ENCODE data around the gene ADGRV1. TPM values are rescaled to one million over a fixed set of nuclear protein-coding genes. Genes with fewer than 3 reads are reported as not detected.
"Not testable (repeated sequence)": the region's sequence is repeated elsewhere in the genome, so short reads cannot be mapped to it uniquely, and the experiment has no call there.

ADGRV1 gene
- total and polyA plus RNA-seq, 4 donors = 0.36 to 0.64 (median 0.50) TPM

- no peaks in the 10 kb centered on the region for H3K4me1 ChIP-seq (ENCODE audit: control insufficient read depth in 1 of 2, insufficient read depth in 2 of 2, low read length in 2 of 2)
- H3K27ac ChIP-seq (ENCODE audit: low read depth in 1 of 2, low read length in 2 of 2) = no peak overlapping the region
- no peaks in the 10 kb centered on the region for H3K9me3 ChIP-seq (ENCODE audit: control insufficient read depth, low read length)
- H3K27me3 ChIP-seq (ENCODE audit: control insufficient read depth in 1 of 2, insufficient read depth in 2 of 2, low read length in 1 of 2) = no peaks in the 10 kb centered on the region
- intact Hi-C loops (cut with DNase I) = no loop called here
- no peak overlapping the region for H3K4me3 ChIP-seq (ENCODE audit: low read length in 2 of 2)
- ATAC-seq (ENCODE audit: low FRiP score) = no peak
- WGBS, 2 donors = 23 to 50% methylated on average over 6 of the region's 6 CpGs
- DNase-seq = no peak
- no peaks in the 10 kb centered on the region for H3K36me3 ChIP-seq (ENCODE audit: control insufficient read depth in 1 of 2, insufficient read depth in 2 of 2, low read length in 1 of 2)
Observed at GRCh38 chr5:90657788-90658187, 99.2 kb downstream of the ADGRV1 start.

- Histone ChIP-seq H3K36me3 (ENCODE audit: control insufficient read depth in 1 of 2, insufficient read depth in 2 of 2, low read length in 1 of 2) (no peaks in the 10 kb centered on the region), H3K27me3 (ENCODE audit: control insufficient read depth in 1 of 2, insufficient read depth in 2 of 2, low read length in 1 of 2) (no peaks in the 10 kb centered on the region), H3K4me1 (ENCODE audit: control insufficient read depth in 1 of 2, insufficient read depth in 2 of 2, low read length in 2 of 2) (no peaks in the 10 kb centered on the region), H3K4me3 (ENCODE audit: low read length in 2 of 2) (no peak overlapping the region), H3K27ac (ENCODE audit: low read depth in 1 of 2, low read length in 2 of 2) (no peak overlapping the region), H3K9me3 (ENCODE audit: control insufficient read depth, low read length) (no peaks in the 10 kb centered on the region)
- intact Hi-C loops (cut with DNase I) = no loop called here
- ATAC-seq (ENCODE audit: low FRiP score) (no peak), DNase-seq (no peak)
- WGBS, 2 donors = 47 to 55% methylated on average over 2 of the region's 2 CpGs
Observed at GRCh38 chr5:90658620-90659019, 100.0 kb downstream of the ADGRV1 start.

- H3K27ac ChIP-seq (ENCODE audit: low read depth in 1 of 2, low read length in 2 of 2); H3K9me3 ChIP-seq (ENCODE audit: control insufficient read depth, low read length); H3K36me3 ChIP-seq (ENCODE audit: control insufficient read depth in 1 of 2, insufficient read depth in 2 of 2, low read length in 1 of 2); H3K4me3 ChIP-seq (ENCODE audit: low read length in 2 of 2); intact Hi-C loops (cut with DNase I); H3K4me1 ChIP-seq (ENCODE audit: control insufficient read depth in 1 of 2, insufficient read depth in 2 of 2, low read length in 2 of 2); DNase-seq; ATAC-seq (ENCODE audit: low FRiP score); H3K27me3 ChIP-seq (ENCODE audit: control insufficient read depth in 1 of 2, insufficient read depth in 2 of 2, low read length in 1 of 2): not testable (repeated sequence)
- 70 to 82% methylated on average over 16 to 21 of the region's 21 CpGs for WGBS, 2 donors
Observed at GRCh38 chr5:90668079-90668565, 109.5 kb downstream of the ADGRV1 start.

GRCh38 chr5:90675222-90675621, 116.6 kb downstream of the ADGRV1 start:
- DNase-seq = no peak
- WGBS, 2 donors = 72 to 78% methylated on average over 8 of the region's 8 CpGs
- intact Hi-C loops (cut with DNase I) = no loop called here

GRCh38 chr5:90680921-90681563, 122.4 kb downstream of the ADGRV1 start:
- WGBS, 2 donors = 57 to 64% methylated on average over 4 of the region's 4 CpGs
- Histone ChIP-seq H3K4me1 (ENCODE audit: control insufficient read depth in 1 of 2, insufficient read depth in 2 of 2, low read length in 2 of 2) (no peaks in the 10 kb centered on the region), H3K36me3 (ENCODE audit: control insufficient read depth in 1 of 2, insufficient read depth in 2 of 2, low read length in 1 of 2) (no peaks in the 10 kb centered on the region), H3K27me3 (ENCODE audit: control insufficient read depth in 1 of 2, insufficient read depth in 2 of 2, low read length in 1 of 2) (no peaks in the 10 kb centered on the region), H3K27ac (ENCODE audit: low read depth in 1 of 2, low read length in 2 of 2) (no peak overlapping the region), H3K4me3 (ENCODE audit: low read length in 2 of 2) (no peak overlapping the region), H3K9me3 (ENCODE audit: control insufficient read depth, low read length) (no peaks in the 10 kb centered on the region)
- ATAC-seq (ENCODE audit: low FRiP score) = no peak
- DNase-seq = no peak
- intact Hi-C loops (cut with DNase I) = no loop called here

More at GRCh38 chr5:90675222-90675621, 116.6 kb downstream of the ADGRV1 start:
- H3K4me1 ChIP-seq (ENCODE audit: control insufficient read depth in 1 of 2, insufficient read depth in 2 of 2, low read length in 2 of 2) = no peaks in the 10 kb centered on the region
- peaks cover under 1% of the 10 kb centered on the region for H3K9me3 ChIP-seq (ENCODE audit: control insufficient read depth, low read length)
- H3K4me3 ChIP-seq (ENCODE audit: low read length in 2 of 2) = no peak overlapping the region
- no peak overlapping the region for H3K27ac ChIP-seq (ENCODE audit: low read depth in 1 of 2, low read length in 2 of 2)
- ATAC-seq (ENCODE audit: low FRiP score) = no peak
- no peaks in the 10 kb centered on the region for H3K27me3 ChIP-seq (ENCODE audit: control insufficient read depth in 1 of 2, insufficient read depth in 2 of 2, low read length in 1 of 2)
- H3K36me3 ChIP-seq (ENCODE audit: control insufficient read depth in 1 of 2, insufficient read depth in 2 of 2, low read length in 1 of 2) = no peaks in the 10 kb centered on the region

GRCh38 chr5:90682278-90682677, 123.7 kb downstream of the ADGRV1 start:
- no peaks in the 10 kb centered on the region for H3K27me3 ChIP-seq (ENCODE audit: control insufficient read depth in 1 of 2, insufficient read depth in 2 of 2, low read length in 1 of 2)
- no peaks in the 10 kb centered on the region for H3K9me3 ChIP-seq (ENCODE audit: control insufficient read depth, low read length)
- ATAC-seq (ENCODE audit: low FRiP score) (no peak), DNase-seq (no peak)
- H3K4me1 ChIP-seq (ENCODE audit: control insufficient read depth in 1 of 2, insufficient read depth in 2 of 2, low read length in 2 of 2) = no peaks in the 10 kb centered on the region
- 77 to 87% methylated on average over 2 of the region's 2 CpGs for WGBS, 2 donors
- no peaks in the 10 kb centered on the region for H3K36me3 ChIP-seq (ENCODE audit: control insufficient read depth in 1 of 2, insufficient read depth in 2 of 2, low read length in 1 of 2)
- no peak overlapping the region for H3K27ac ChIP-seq (ENCODE audit: low read depth in 1 of 2, low read length in 2 of 2)
- intact Hi-C loops (cut with DNase I) = no loop called here
- no peak overlapping the region for H3K4me3 ChIP-seq (ENCODE audit: low read length in 2 of 2)

- Histone ChIP-seq H3K36me3 (ENCODE audit: control insufficient read depth in 1 of 2, insufficient read depth in 2 of 2, low read length in 1 of 2) (no peaks in the 10 kb centered on the region), H3K9me3 (ENCODE audit: control insufficient read depth, low read length) (no peaks in the 10 kb centered on the region), H3K27me3 (ENCODE audit: control insufficient read depth in 1 of 2, insufficient read depth in 2 of 2, low read length in 1 of 2) (no peaks in the 10 kb centered on the region), H3K27ac (ENCODE audit: low read depth in 1 of 2, low read length in 2 of 2) (no peak overlapping the region), H3K4me1 (ENCODE audit: control insufficient read depth in 1 of 2, insufficient read depth in 2 of 2, low read length in 2 of 2) (no peaks in the 10 kb centered on the region), H3K4me3 (ENCODE audit: low read length in 2 of 2) (no peak overlapping the region)
- 93% methylated on average over 8 of the region's 8 CpGs for WGBS, 2 donors
- intact Hi-C loops (cut with DNase I) = no loop called here
- ATAC-seq (ENCODE audit: low FRiP score) (no peak), DNase-seq (no peak)
Observed at GRCh38 chr5:90685425-90686022, 126.9 kb downstream of the ADGRV1 start.

GRCh38 chr5:90686363-90686762, 127.8 kb downstream of the ADGRV1 start:
- H3K9me3 ChIP-seq (ENCODE audit: control insufficient read depth, low read length); DNase-seq; ATAC-seq (ENCODE audit: low FRiP score); intact Hi-C loops (cut with DNase I); H3K4me1 ChIP-seq (ENCODE audit: control insufficient read depth in 1 of 2, insufficient read depth in 2 of 2, low read length in 2 of 2); H3K27ac ChIP-seq (ENCODE audit: low read depth in 1 of 2, low read length in 2 of 2); H3K36me3 ChIP-seq (ENCODE audit: control insufficient read depth in 1 of 2, insufficient read depth in 2 of 2, low read length in 1 of 2); H3K27me3 ChIP-seq (ENCODE audit: control insufficient read depth in 1 of 2, insufficient read depth in 2 of 2, low read length in 1 of 2); H3K4me3 ChIP-seq (ENCODE audit: low read length in 2 of 2): not testable (repeated sequence)
- WGBS, 2 donors = 86 to 94% methylated on average over 2 of the region's 2 CpGs

GRCh38 chr5:90687458-90687857, 128.9 kb downstream of the ADGRV1 start:
- H3K4me1 ChIP-seq (ENCODE audit: control insufficient read depth in 1 of 2, insufficient read depth in 2 of 2, low read length in 2 of 2); DNase-seq; intact Hi-C loops (cut with DNase I); H3K36me3 ChIP-seq (ENCODE audit: control insufficient read depth in 1 of 2, insufficient read depth in 2 of 2, low read length in 1 of 2); ATAC-seq (ENCODE audit: low FRiP score); H3K4me3 ChIP-seq (ENCODE audit: low read length in 2 of 2); H3K27me3 ChIP-seq (ENCODE audit: control insufficient read depth in 1 of 2, insufficient read depth in 2 of 2, low read length in 1 of 2); H3K27ac ChIP-seq (ENCODE audit: low read depth in 1 of 2, low read length in 2 of 2); H3K9me3 ChIP-seq (ENCODE audit: control insufficient read depth, low read length): not testable (repeated sequence)
- 80 to 87% methylated on average over 2 of the region's 3 CpGs for WGBS, 2 donors

All from aorta (tissue), 5 donors.